Adrenal gland (tissue), 12 donors: Measurements from ENCODE around the gene HSFX1. TPM values are rescaled to one million over a fixed set of nuclear protein-coding genes. Genes with fewer than 3 reads are reported as not detected.
"Not testable (repeated sequence)": the region's sequence is repeated elsewhere in the genome, so short reads cannot be mapped to it uniquely, and the experiment has no call there.

Experiments
- DNase-seq, 7 donors: peaks; one replicate each; pipeline ENCODE4 v3.0.0-alpha.2; 2019 to 2020
- H3K27ac ChIP-seq, 5 donors: fragments of 200-600 bp; sonication (generic) in 4 of 5; 1 replicate in 3 of 5; 2 replicates in 2 of 5; pipeline versions ENCODE4 v1.5.1 to v1.8.0; 2016 to 2020; ENCODE audit warnings: mild to moderate bottlenecking in 1 of 5
- H3K27me3 ChIP-seq: fragments of 200-600 bp; 2 replicates; pipeline ENCODE4 v1.8.0; 2021
- H3K36me3 ChIP-seq, 2 donors: fragments of 200-600 bp; replicated peaks in 1 of 2; 1 replicate in 1 of 2; 2 replicates in 1 of 2; pipeline versions ENCODE4 v1.5.1 to v1.8.0; 2018 to 2022
- H3K4me1 ChIP-seq, 2 donors: fragments of 200-600 bp; replicated peaks in 1 of 2; 1 replicate in 1 of 2; 2 replicates in 1 of 2; pipeline versions ENCODE4 v1.5.1 to v1.8.0; 2018 to 2021
- H3K4me3 ChIP-seq, 4 donors: fragments of 200-600 bp; sonication (generic) in 3 of 4; one replicate each; pipeline ENCODE4 v1.5.1; 2016 to 2018
- H3K9me3 ChIP-seq, 3 donors: fragments of 200-600 bp; sonication (generic) in 1 of 3; replicated peaks in 1 of 3; 1 replicate in 2 of 3; 2 replicates in 1 of 3; pipeline versions ENCODE4 v1.5.1 to v1.8.0; 2016 to 2021
- CTCF ChIP-seq, 6 experiments: fragments of 450-650 bp in 4 of 6; fragments of 200-600 bp in 2 of 6; sonication (generic) in 1 of 6; IDR thresholded peaks; 1 replicate in 5 of 6; 2 replicates in 1 of 6; pipeline versions ENCODE4 v1.5.1 to v1.8.0; 2016 to 2021; ENCODE audit warnings: antibody characterized with exemption in 6 of 6, mild to moderate bottlenecking in 2 of 6, moderate library complexity in 1 of 6
- POLR2A ChIP-seq, 2 donors: fragments of 450-650 bp; IDR thresholded peaks; one replicate each; pipeline ENCODE4 v1.6.1; 2017; ENCODE audit warnings: antibody characterized with exemption in 2 of 2, mild to moderate bottlenecking in 2 of 2, moderate library complexity in 1 of 2
- WGBS, 4 donors: extraction: QIAGEN DNeasy Blood & Tissue Kit in 2 of 4; methylation state at CpG; one replicate each; pipeline versions ENCODE4 v1.1.5 to v1.1.7; 2013 to 2017; 5-methylcytosine and 5-hydroxymethylcytosine counted together
- intact Hi-C, 2 donors: fragments of 100-400 bp; cut with DNase I; formaldehyde crosslinking; loops; one replicate each; pipeline versions ENCODE4 v1.14.1 to v1.15.0; 2022 to 2023
- polyA plus RNA-seq, 3 donors: library from polyadenylated mRNA; stranded (reverse); fragments of 200-250 nt in 2 of 3; fragments of 350-450 nt in 1 of 3; fragmentation: Illumina TruSeq in 1 of 3; extraction: RNeasy Lipid Tissue Mini Kit (QIAGEN cat#74804) in 1 of 3; gene quantifications; one replicate each; pipeline ENCODE4 v1.2.3, GENCODE V29; 2013 to 2014
- total RNA-seq, 9 donors: library from RNA; depleted of rRNA in 4 of 9; stranded (reverse); fragments of >200 nt in 4 of 9; fragments of 120-200 nt in 1 of 9; fragmentation: NEBNext Ultra II Directional in 1 of 9; extraction: Animal tissue kit (Norgen Biotek cat#: 25700) in 1 of 9; gene quantifications; one replicate each; pipeline versions ENCODE4 v1.1.0 to v1.2.4, GENCODE V29; 2013 to 2023
- donor health status: healthy with polysubstance abuse.
- donor health status: Bipolar disorder and iron deficiency.
- donor health status: DM: yes; HTN: yes; CAD: no.
- donor health status: DM: no; HTN: no; CAD: no.
- donor health status: DM: no; HTN: no; CAD: no.
- donor health status: DM: yes; HTN: yes; CAD: no.

HSFX1 gene
- total and polyA plus RNA-seq, 12 donors = 0.21 to 2.3 (median 0.92) TPM

DNA sequence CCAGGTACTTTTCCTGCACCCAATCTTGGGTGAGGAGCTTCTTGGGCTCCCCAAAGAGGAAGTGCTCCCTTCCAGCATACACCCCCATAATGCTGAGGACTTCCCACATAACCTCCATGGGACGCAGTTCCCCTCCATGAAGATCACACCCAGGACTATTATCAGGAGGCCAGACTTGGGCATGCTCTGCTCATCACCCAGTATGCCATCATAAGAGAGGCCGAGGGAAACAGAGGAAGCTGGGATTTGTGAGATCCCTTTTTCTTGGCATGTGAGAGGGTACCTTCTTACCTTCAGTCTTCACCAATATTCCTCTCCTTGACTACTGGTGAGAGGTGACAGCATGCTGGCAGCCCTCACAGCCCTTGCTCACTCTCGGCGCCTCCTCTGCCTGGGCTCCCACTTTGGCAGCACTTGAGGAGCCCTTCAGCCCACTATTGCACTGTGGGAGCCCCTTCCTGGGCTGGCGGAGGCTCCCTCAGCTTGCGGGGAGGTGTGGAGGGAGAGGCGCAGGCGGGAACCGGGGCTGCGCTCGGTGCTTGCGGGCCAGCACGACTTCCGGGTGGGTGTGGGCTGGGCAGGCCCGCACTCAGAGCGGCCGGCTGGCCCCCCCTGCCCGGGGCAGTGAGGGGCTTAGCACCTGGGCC is 15.7 kb upstream of the HSFX1 start:
- TF ChIP-seq CTCF (IDR thresholded peaks at IDR 0.05) (no peak), POLR2A (IDR thresholded peaks at IDR 0.05) (no peak)
- H3K4me1 ChIP-seq = no peaks in the 10 kb centered on the region
- no peaks in the 10 kb centered on the region for H3K36me3 ChIP-seq
- DNase-seq = peak in 1 of 7 donors; percentile 1
- H3K27ac ChIP-seq = no peak overlapping the region
- no peaks in the 10 kb centered on the region for H3K9me3 ChIP-seq
- intact Hi-C loops = no loop called here
- H3K27me3 ChIP-seq = no peaks in the 10 kb centered on the region
- 83 to 93% (median 91%) methylated on average over 3 to 18 of the region's 18 CpGs for WGBS, 4 donors
- no peak overlapping the region for H3K4me3 ChIP-seq

GRCh38 chrX:149758715-149759078 is 15.2 kb upstream of the HSFX1 start:
- H3K9me3 ChIP-seq, H3K36me3 ChIP-seq, intact Hi-C loops, H3K27me3 ChIP-seq, H3K4me3 ChIP-seq, H3K4me1 ChIP-seq, H3K27ac ChIP-seq: not testable (repeated sequence)
- peak in 1 of 7 donors; percentile 10 for DNase-seq
- WGBS, 4 donors = 84 to 85% methylated on average over 16 of the region's 17 CpGs; no CpG with 5 or more reads in 2 of the 4 donors

- Histone ChIP-seq H3K27me3 (no peaks in the 10 kb centered on the region), H3K4me1 (no peaks in the 10 kb centered on the region), H3K27ac (no peak overlapping the region), H3K36me3 (no peaks in the 10 kb centered on the region), H3K4me3 (no peak overlapping the region), H3K9me3 (no peaks in the 10 kb centered on the region)
- WGBS, 4 donors = 79 to 86% (median 83%) methylated on average over 4 to 7 of the region's 7 CpGs
- intact Hi-C loops = no loop called here
- TF ChIP-seq CTCF (IDR thresholded peaks at IDR 0.05) = no peak
- no peak for TF ChIP-seq POLR2A (IDR thresholded peaks at IDR 0.05)
- peak in 1 of 7 donors; percentile 1 for DNase-seq
These were observed 14.0 kb upstream of the HSFX1 start for GRCh38 chrX:149759824-149760223.

GRCh38 chrX:149760965-149761364 is 12.9 kb upstream of the HSFX1 start:
- 89 to 92% (median 92%) methylated on average over 3 of the region's 3 CpGs; no CpG with 5 or more reads in 1 of the 4 donors for WGBS, 4 donors
- no peaks in the 10 kb centered on the region for H3K4me1 ChIP-seq
- TF ChIP-seq POLR2A (IDR thresholded peaks at IDR 0.05) = no peak
- TF ChIP-seq CTCF (IDR thresholded peaks at IDR 0.05) = no peak
- no peaks in the 10 kb centered on the region for H3K9me3 ChIP-seq
- peak in 1 of 7 donors; percentile 1 for DNase-seq
- H3K27ac ChIP-seq = no peak overlapping the region
- intact Hi-C loops = no loop called here
- no peaks in the 10 kb centered on the region for H3K27me3 ChIP-seq
- H3K36me3 ChIP-seq = no peaks in the 10 kb centered on the region
- no peak overlapping the region for H3K4me3 ChIP-seq

DNA sequence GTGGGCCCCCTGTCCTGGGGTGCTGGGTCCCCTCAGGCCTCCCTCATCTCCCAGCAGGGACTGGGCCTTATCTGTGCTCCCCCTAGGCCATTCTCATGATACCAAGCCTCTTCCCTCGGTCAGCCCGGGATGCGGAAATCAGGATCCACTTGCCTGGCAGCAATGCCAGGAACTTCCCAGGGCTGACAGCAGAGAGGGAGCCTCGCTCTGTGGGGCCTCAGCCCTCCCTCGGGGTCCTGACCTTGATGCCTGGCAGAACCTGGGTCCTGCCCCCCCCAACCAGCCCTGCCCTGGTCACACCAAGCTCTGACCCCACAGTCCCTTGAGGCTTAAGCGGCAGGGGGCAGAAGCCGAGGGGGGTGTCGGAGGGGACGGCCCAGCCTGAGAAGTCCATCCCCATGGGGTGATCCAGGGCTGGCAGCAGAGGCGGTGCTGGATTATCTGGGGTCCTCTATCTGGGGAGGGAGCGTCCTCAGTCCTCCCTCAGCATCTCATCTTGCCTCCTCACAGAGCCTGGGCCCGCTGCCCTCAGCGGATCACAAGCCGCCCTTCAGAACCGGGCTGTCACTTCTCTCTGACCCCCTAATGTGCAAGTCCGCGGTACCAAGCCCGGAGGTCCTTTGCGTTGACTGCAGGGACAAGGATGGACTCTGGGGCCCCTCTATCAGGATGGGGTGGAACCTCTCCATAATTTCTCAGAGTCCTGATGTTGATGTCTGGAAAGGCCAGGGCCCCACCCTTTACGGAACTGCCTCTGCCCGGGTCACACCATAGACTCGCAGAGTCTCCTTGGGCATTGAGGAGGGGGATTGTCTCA is 11.8 kb upstream of the HSFX1 start:
- DNase-seq = peak in 1 of 7 donors; percentile 8
- intact Hi-C loops = not testable (repeated sequence)

More for the DNA sequence above, 11.8 kb upstream of the HSFX1 start:
- H3K27me3 ChIP-seq, H3K27ac ChIP-seq, H3K4me1 ChIP-seq, H3K4me3 ChIP-seq, H3K36me3 ChIP-seq, H3K9me3 ChIP-seq: not testable (repeated sequence)
- WGBS, 4 donors = 85 to 89% (median 85%) methylated on average over 11 to 22 of the region's 22 CpGs; no CpG with 5 or more reads in 1 of the 4 donors
